Neutrophil (primary cell): ENCODE measurements around the gene TMEM167B.

ENCODE experiments used
- H3K27ac ChIP-seq: fragments of 200-600 bp; sonication (generic); 2 replicates; pipeline ENCODE4 v1.5.1; 2016; ENCODE audit warnings: mild to moderate bottlenecking, moderate library complexity
- H3K27me3 ChIP-seq: fragments of 200-600 bp; sonication (generic); 2 replicates; pipeline ENCODE4 v1.6.0; 2016; ENCODE audit warnings: mild to moderate bottlenecking
- H3K36me3 ChIP-seq: fragments of 200-600 bp; sonication (generic); 2 replicates; pipeline ENCODE4 v1.5.1; 2017
- H3K4me1 ChIP-seq, 2 experiments: fragments of 200-600 bp in 1 of 2; sonication (generic) in 1 of 2; 1 replicate in 1 of 2; 2 replicates in 1 of 2; pipeline versions ENCODE4 v1.5.1 to v1.6.1; 2013 to 2016; ENCODE audit warnings: low read depth in 1 of 2, low read length in 1 of 2, mild to moderate bottlenecking in 1 of 2, moderate library complexity in 1 of 2; ENCODE audit not compliant: control insufficient read depth in 1 of 2, insufficient read depth in 1 of 2
- H3K4me3 ChIP-seq, 2 experiments: fragments of 200-600 bp in 1 of 2; sonication (generic) in 1 of 2; 1 replicate in 1 of 2; 2 replicates in 1 of 2; pipeline ENCODE4 v1.5.1; 2013 to 2016; ENCODE audit warnings: low read depth in 1 of 2, low read length in 1 of 2, mild to moderate bottlenecking in 1 of 2, moderate library complexity in 1 of 2
- H3K9me3 ChIP-seq: fragments of 200-600 bp; sonication (generic); 2 replicates; pipeline ENCODE4 v1.5.1; 2016
- TF ChIP-seq, protein P1 (sequence below): fragments of 200-600 bp; sonication (generic); IDR thresholded peaks from 2 replicates; pipeline ENCODE4 v1.5.1; 2016; ENCODE audit warnings: antibody characterized with exemption

The TMEM167B gene

DNA sequence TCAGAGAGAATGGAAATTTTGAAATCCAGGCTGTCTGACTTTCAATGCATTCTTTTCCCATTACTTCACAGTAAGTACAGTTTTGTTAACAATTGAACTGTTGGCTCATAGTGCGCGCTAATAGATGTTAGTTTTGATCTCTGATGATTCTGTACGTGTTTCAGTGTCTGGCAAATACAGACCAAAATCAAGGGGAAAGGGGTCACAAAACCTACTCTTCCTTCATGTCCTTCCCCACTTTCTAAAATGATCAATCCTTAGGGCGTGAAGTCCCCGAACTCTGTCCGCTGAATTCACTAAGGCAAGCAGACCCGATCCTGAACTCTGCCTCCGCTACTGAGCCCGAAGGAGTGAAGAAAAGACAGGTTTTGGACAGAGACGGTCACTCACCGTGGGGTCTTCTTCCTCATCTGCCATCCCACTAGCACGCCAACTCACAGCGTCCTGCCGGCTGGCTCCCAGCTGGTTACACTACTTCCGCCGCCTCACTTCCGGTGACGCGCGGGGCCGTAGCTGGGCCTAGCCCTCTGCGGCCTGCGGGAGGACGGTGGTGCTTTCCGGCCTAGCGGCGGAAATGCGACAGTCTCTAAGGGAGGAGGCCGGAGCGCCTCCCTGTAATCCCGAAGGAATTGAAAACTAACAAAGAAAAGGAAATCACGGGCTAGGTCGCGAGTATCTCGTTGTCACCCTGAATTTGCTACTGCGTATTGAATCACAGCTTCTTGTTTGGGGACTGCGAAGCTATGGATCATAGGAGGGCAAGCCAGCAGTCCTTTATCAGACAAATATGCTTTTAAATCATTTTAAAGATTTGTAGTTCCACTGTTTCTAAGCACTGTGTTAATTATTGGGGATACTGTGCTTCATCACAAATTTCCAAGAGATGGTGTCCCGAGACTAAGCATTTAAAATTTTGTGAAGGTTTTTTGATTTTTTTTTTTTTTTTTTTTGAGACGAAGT lies 14.8 kb upstream of the TMEM167B start, which contains the start of gene TAF13:
Gene TAF13 (minus strand): TSS at position 473 of the 960 bp plus-strand sequence. CDS start 56 bp downstream, at position 417.
- Histone ChIP-seq H3K4me3 (peak within 1 kb of the TSS; percentile 77 to 81), H3K9me3 (no peaks in the 10 kb centered on the region), H3K4me1 (peaks cover 29 to 33% of the 10 kb centered on the region in 2 experiments), H3K27ac (peak within 1 kb of the TSS; percentile 94), H3K36me3 (peaks cover under 1% of the 10 kb centered on the region), H3K27me3 (no peaks in the 10 kb centered on the region)
- TF ChIP-seq, protein P1, sequence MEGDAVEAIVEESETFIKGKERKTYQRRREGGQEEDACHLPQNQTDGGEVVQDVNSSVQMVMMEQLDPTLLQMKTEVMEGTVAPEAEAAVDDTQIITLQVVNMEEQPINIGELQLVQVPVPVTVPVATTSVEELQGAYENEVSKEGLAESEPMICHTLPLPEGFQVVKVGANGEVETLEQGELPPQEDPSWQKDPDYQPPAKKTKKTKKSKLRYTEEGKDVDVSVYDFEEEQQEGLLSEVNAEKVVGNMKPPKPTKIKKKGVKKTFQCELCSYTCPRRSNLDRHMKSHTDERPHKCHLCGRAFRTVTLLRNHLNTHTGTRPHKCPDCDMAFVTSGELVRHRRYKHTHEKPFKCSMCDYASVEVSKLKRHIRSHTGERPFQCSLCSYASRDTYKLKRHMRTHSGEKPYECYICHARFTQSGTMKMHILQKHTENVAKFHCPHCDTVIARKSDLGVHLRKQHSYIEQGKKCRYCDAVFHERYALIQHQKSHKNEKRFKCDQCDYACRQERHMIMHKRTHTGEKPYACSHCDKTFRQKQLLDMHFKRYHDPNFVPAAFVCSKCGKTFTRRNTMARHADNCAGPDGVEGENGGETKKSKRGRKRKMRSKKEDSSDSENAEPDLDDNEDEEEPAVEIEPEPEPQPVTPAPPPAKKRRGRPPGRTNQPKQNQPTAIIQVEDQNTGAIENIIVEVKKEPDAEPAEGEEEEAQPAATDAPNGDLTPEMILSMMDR, result peak; percentile 76

- H3K4me1 ChIP-seq, result peaks cover 18 to 22% of the 10 kb centered on the region in 2 experiments
- TF ChIP-seq, protein P1, result no peak
- H3K27ac ChIP-seq, result no peak overlapping the region
- no peaks in the 10 kb centered on the region for H3K27me3 ChIP-seq
- H3K4me3 ChIP-seq, result no peak overlapping the region
- no peaks in the 10 kb centered on the region for H3K9me3 ChIP-seq
- H3K36me3 ChIP-seq, result no peaks in the 10 kb centered on the region
These were observed 12.2 kb upstream of the TMEM167B start for GRCh38 chr1:109078317-109078716.

DNA sequence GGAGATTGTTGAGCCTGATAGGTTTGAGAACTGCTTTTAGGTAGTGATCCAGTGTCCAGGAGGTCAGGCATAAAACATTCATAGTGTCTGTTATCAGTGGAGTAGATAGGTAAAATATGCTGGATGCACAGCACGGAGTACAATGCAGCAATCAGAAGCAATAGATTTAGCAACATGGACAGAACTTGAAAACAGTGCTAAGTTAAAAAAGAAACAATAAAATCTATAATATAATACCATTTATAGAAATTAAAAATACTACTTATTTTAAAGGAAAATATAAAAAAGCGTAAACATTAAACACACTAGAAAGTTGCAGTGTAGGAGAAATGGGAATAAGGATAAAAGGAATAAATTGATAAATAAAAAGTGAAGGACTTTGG lies 11.3 kb upstream of the TMEM167B start:
- TF ChIP-seq, protein P1, result no peak
- no peaks in the 10 kb centered on the region for H3K36me3 ChIP-seq
- peaks cover 18 to 22% of the 10 kb centered on the region in 2 experiments for H3K4me1 ChIP-seq

DNA sequence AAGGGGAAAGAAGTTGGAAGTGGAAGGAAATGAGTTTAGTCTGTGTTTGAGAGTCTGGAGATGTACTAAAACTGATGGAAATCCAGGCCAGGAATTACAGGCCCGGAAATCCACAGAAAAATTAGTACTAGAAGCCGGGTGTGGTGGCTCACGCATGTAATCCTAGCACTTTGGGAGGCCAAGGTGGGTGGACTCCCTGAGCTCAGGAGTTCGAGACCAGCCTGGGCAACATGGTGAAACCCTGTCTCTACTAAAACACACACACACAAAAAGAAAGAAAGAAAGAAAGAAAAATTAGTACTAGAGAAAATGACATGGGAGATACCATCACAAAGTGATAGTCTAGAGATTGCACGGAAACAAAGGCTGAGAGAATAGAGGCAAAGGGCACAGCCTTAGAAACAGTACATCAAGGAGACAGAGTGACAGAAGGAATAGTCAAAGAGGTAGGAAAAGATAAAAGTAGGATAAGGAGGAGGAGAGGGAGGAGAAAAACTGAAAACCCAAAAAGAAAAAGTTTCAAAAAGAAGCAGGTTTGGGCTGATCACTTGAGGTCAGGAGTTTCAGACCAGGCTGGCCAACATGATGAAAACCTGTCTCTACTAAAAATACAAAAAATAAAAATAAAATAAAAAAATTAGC lies 10.0 kb upstream of the TMEM167B start:
- H3K4me1 ChIP-seq, result peaks cover 7 to 12% of the 10 kb centered on the region in 2 experiments
- no peak overlapping the region for H3K27ac ChIP-seq
- TF ChIP-seq, protein P1, result no peak
- H3K36me3 ChIP-seq, result no peaks in the 10 kb centered on the region
- H3K9me3 ChIP-seq, result no peaks in the 10 kb centered on the region
- no peaks in the 10 kb centered on the region for H3K27me3 ChIP-seq
- no peak overlapping the region for H3K4me3 ChIP-seq

More for the DNA sequence above, 11.3 kb upstream of the TMEM167B start:
- no peaks in the 10 kb centered on the region for H3K9me3 ChIP-seq
- no peaks in the 10 kb centered on the region for H3K27me3 ChIP-seq
- no peak overlapping the region for H3K4me3 ChIP-seq
- H3K27ac ChIP-seq, result no peak overlapping the region

DNA sequence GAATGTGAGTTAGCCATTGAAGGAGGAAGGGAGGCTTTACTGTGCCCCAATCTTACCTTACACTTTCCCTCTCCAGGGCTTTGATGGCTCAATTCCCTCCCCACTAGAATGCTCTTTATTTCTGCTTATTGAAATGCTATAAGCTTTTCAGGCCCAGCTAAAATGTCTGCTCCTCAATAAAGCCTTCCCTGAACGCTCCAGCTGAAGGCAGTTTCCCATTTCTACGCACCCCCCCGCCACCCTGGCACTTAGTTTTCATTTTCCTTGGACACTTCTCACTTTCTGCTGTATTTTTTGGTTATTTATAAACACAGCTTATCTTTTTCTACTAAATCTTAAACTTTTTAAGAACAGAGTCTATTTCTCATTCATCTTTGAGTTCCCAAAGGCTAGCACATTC lies 7.1 kb upstream of the TMEM167B start:
- Histone ChIP-seq H3K4me3 (no peak overlapping the region), H3K4me1 (peaks cover 17 to 24% of the 10 kb centered on the region in 2 experiments), H3K36me3 (no peaks in the 10 kb centered on the region), H3K9me3 (no peaks in the 10 kb centered on the region), H3K27ac (no peak overlapping the region), H3K27me3 (no peaks in the 10 kb centered on the region)
- TF ChIP-seq, protein P1, result no peak
